DND-41 (cell line): ENCODE data around the gene FAM217A.

ENCODE experiments used
- ATAC-seq: fragments of 200-7000 bp; cut with Tn5 transposase; 3 replicates; pipeline ENCODE4 v1.9.1; 2021; ENCODE audit warnings: low read depth; ENCODE audit not compliant: insufficient read depth
- DNase-seq: peaks from one replicate; pipeline ENCODE4 v3.0.0-alpha.2; 2020
- H2AFZ ChIP-seq: 2 replicates; pipeline ENCODE4 v1.6.0; 2012; ENCODE audit warnings: low read depth, low read length
- H3K27ac ChIP-seq: 2 replicates; pipeline ENCODE4 v1.5.1; 2012; ENCODE audit warnings: low read length, inconsistent platforms
- H3K27me3 ChIP-seq: fragments of 200-600 bp; sonication (generic); 2 replicates; pipeline ENCODE4 v1.6.0; 2012; ENCODE audit warnings: low read length, mild to moderate bottlenecking, inconsistent platforms; ENCODE audit not compliant: insufficient read depth, poor library complexity
- H3K36me3 ChIP-seq: 2 replicates; pipeline ENCODE4 v1.5.1; 2012; ENCODE audit warnings: low read length, inconsistent platforms; ENCODE audit not compliant: insufficient read depth
- H3K4me1 ChIP-seq: 2 replicates; pipeline ENCODE4 v1.5.1; 2012; ENCODE audit warnings: mild to moderate bottlenecking, low read length; ENCODE audit not compliant: insufficient read depth
- H3K4me2 ChIP-seq: 2 replicates; pipeline ENCODE4 v1.6.0; 2012; ENCODE audit warnings: mild to moderate bottlenecking, moderate library complexity, low read length, inconsistent platforms; ENCODE audit not compliant: insufficient read depth
- H3K4me3 ChIP-seq, 2 experiments: fragments of 200-600 bp in 1 of 2; shearing (Covaris generic) in 1 of 2; 2 replicates each; pipeline ENCODE4 v1.5.1; 2012 to 2016; ENCODE audit warnings: inconsistent platforms in 2 of 2, low read length in 2 of 2, mild to moderate bottlenecking in 2 of 2, low read depth in 1 of 2, moderate library complexity in 1 of 2
- H3K79me2 ChIP-seq: 2 replicates; pipeline ENCODE4 v1.6.0; 2012; ENCODE audit warnings: low read length, inconsistent platforms; ENCODE audit not compliant: insufficient read depth
- H3K9ac ChIP-seq: 2 replicates; pipeline ENCODE4 v1.6.0; 2012; ENCODE audit warnings: low read depth, mild to moderate bottlenecking, inconsistent platforms, low read length, moderate library complexity
- H3K9me3 ChIP-seq: 2 replicates; pipeline ENCODE4 v1.5.1; 2012; ENCODE audit warnings: low read length, moderate library complexity, mild to moderate bottlenecking, inconsistent platforms; ENCODE audit not compliant: insufficient read depth, severe bottlenecking
- H4K20me1 ChIP-seq: 2 replicates; pipeline ENCODE4 v1.6.0; 2012; ENCODE audit warnings: low read length; ENCODE audit not compliant: insufficient read depth
- EZH2 ChIP-seq: IDR thresholded peaks from 3 replicates; pipeline ENCODE4 v1.6.1; 2012; ENCODE audit warnings: borderline replicate concordance, low read depth, mild to moderate bottlenecking, moderate library complexity, low read length, inconsistent platforms; ENCODE audit not compliant: severe bottlenecking
- TF ChIP-seq, protein P1 (sequence below): IDR thresholded peaks from 2 replicates; pipeline ENCODE4 v1.5.1; 2012; ENCODE audit warnings: borderline replicate concordance, low read length, moderate library complexity, mild to moderate bottlenecking; ENCODE audit not compliant: poor library complexity, severe bottlenecking; ENCODE audit errors: extremely low read depth

FAM217A gene

DNA sequence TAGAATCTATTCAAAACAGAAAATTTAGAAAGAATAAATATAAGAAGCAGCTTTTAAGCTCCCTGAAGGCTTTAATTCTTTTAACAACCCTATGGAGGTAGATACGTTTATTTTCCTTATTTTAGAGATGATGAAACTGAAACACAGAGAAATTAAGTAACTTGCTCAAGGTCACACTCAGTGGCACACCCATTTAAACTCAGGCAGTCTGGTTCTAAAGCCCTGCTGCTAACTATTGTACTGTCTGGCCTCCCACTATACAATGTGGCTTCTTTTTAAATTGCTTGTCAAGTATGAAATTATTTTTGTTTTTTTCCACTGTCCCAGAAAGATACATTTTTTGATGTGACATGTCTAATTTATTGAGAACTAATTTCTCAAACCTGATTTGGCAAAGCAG, 55.7 kb downstream of the FAM217A start:
- H3K36me3 ChIP-seq, result peaks cover 36% of the 10 kb centered on the region
- peaks cover 62% of the 10 kb centered on the region for H4K20me1 ChIP-seq
- H3K27ac ChIP-seq, result no peak overlapping the region
- no peaks in the 10 kb centered on the region for H3K27me3 ChIP-seq
- H3K4me2 ChIP-seq, result peak overlapping the region; percentile 79
- H3K4me1 ChIP-seq, result peaks cover 62% of the 10 kb centered on the region
- peak overlapping the region in 1 of 2 experiments; percentile 97; a peak in 2 of 4 replicates for H3K4me3 ChIP-seq
- TF ChIP-seq, protein P1, sequence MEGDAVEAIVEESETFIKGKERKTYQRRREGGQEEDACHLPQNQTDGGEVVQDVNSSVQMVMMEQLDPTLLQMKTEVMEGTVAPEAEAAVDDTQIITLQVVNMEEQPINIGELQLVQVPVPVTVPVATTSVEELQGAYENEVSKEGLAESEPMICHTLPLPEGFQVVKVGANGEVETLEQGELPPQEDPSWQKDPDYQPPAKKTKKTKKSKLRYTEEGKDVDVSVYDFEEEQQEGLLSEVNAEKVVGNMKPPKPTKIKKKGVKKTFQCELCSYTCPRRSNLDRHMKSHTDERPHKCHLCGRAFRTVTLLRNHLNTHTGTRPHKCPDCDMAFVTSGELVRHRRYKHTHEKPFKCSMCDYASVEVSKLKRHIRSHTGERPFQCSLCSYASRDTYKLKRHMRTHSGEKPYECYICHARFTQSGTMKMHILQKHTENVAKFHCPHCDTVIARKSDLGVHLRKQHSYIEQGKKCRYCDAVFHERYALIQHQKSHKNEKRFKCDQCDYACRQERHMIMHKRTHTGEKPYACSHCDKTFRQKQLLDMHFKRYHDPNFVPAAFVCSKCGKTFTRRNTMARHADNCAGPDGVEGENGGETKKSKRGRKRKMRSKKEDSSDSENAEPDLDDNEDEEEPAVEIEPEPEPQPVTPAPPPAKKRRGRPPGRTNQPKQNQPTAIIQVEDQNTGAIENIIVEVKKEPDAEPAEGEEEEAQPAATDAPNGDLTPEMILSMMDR, result no peak
- TF ChIP-seq EZH2, result no peak
- no peak for ATAC-seq
- peak overlapping the region; percentile 99 for H3K9ac ChIP-seq
- no peak overlapping the region for H2AFZ ChIP-seq
- no peak for DNase-seq
- no peaks in the 10 kb centered on the region for H3K9me3 ChIP-seq
- peaks cover 92% of the 10 kb centered on the region for H3K79me2 ChIP-seq

DNA sequence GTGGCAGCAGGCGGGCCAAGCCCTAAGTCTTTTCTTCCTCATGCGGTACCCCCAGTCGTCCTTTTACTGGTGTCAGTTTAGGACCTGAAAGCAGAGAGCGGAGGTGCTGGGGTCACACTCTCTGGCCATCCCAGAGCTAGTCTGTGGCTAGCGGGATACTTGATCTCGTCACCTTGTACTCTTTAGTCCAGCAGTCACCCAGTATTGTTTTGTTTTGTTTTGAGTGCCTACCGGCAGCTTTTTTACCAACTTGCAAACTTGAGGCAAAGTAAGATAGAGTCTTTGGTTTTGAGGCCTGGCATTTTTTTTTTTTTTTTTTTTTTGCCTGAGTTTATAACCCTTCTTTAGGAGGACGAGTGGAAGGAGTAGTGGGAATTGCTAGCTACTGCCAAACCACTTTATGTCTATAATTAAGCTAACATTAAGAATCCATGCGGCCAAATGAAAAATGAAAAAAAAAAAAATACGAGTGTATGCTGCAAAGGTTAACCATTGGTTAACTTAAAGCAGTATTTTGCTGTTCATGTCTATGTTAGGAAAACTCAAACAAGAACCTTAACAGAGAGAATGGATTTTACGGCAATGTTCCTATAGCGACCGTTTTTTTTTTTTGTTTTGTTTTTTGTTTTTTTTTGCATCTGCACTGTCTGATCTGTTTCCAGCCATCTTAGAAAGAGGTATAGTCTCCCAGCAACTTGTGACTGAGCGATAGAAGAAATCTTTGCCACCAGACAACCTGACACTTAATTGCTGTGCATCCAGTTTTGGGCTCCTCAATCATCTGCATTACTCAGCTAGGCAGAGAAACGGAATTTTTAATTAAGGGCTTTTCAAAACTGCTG, 56.9 kb downstream of the FAM217A start:
- H3K27ac ChIP-seq, result peak overlapping the region; percentile 98
- DNase-seq (no peak), ATAC-seq (no peak)
- peak overlapping the region; percentile 92 for H2AFZ ChIP-seq
- H3K4me2 ChIP-seq, result peak overlapping the region; percentile 79
- H3K9ac ChIP-seq, result peak overlapping the region; percentile 99
- no peaks in the 10 kb centered on the region for H3K9me3 ChIP-seq
- peaks cover 52% of the 10 kb centered on the region for H4K20me1 ChIP-seq
- TF ChIP-seq, protein P1, result no peak
- TF ChIP-seq EZH2, result no peak
- peak overlapping the region; percentile 97 for H3K4me3 ChIP-seq
- H3K36me3 ChIP-seq, result peaks cover 26% of the 10 kb centered on the region
- H3K27me3 ChIP-seq, result no peaks in the 10 kb centered on the region
- peaks cover 92% of the 10 kb centered on the region for H3K79me2 ChIP-seq
- H3K4me1 ChIP-seq, result peaks cover 66% of the 10 kb centered on the region

DNA sequence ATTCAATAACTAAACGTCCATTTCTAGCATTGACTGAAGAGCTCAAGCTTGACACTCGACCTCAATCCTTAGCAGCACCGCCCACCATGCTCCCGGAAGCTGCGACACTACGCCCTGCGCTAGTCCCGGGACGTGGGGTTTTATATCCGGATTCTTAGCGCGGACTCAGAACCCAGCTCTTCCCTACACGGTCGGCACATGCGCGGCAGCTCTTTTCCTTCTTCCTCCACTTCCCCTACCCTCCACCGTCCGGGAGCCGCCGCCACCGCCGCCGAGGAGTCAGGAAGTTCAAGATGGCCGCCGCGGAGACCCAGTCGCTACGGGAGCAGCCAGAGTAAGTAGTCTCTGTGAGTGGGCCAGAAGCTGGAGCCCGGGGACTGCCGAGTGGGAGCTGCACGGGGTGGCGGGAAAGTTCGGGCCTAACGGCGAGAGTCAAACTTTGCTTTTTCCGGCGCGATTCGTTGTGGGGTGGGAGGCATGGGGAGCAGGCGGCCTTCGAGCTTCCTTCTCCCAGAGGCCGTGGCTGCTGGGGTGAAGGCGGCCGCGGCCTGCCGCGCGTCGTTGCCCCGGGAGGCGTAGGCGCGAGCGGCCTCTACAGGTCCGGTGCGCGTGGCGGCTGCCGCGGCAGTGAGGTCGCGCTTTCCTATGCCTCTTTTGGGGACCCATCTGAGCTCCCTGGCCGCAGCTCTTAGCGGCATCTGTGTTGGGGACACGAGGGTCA, 57.6 kb downstream of the FAM217A start:
- Histone ChIP-seq H2AFZ (peak overlapping the region; percentile 92), H3K4me1 (peaks cover 68% of the 10 kb centered on the region), H3K79me2 (peaks cover 92% of the 10 kb centered on the region), H3K9me3 (no peaks in the 10 kb centered on the region), H3K9ac (peak overlapping the region; percentile 99), H3K4me3 (peak overlapping the region; percentile 97), H4K20me1 (peaks cover 44% of the 10 kb centered on the region), H3K4me2 (peak overlapping the region; percentile 79), H3K36me3 (peaks cover 21% of the 10 kb centered on the region), H3K27me3 (no peaks in the 10 kb centered on the region), H3K27ac (peak overlapping the region; percentile 98)
- DNase-seq (peak; percentile 94), ATAC-seq (peak; percentile 81)
- TF ChIP-seq EZH2, result no peak
- TF ChIP-seq, protein P1, result peak; percentile 54
